Neural crest cell (in vitro differentiated cells): ENCODE measurements around the gene ADCK1. TPM values are rescaled to one million over a fixed set of nuclear protein-coding genes. Genes with fewer than 3 reads are reported as not detected.

Source experiments
- DNase-seq: peaks from one replicate; pipeline ENCODE4 v3.0.0; 2021; ENCODE audit warnings: low read depth, mixed read lengths, low spot score
- H3K27ac Mint-ChIP-seq: one replicate; pipeline ENCODE4 v1.8.0; 2021; ENCODE audit warnings: mild to moderate bottlenecking, mixed read lengths; ENCODE audit not compliant: unreplicated experiment
- H3K27me3 Mint-ChIP-seq: 2 replicates; pipeline ENCODE4 v1.8.0; 2021; ENCODE audit warnings: low read depth, mild to moderate bottlenecking, mixed read lengths
- H3K36me3 Mint-ChIP-seq: 2 replicates; pipeline ENCODE4 v1.8.0; 2021; ENCODE audit warnings: low read depth, mild to moderate bottlenecking, mixed read lengths
- H3K4me1 Mint-ChIP-seq: 2 replicates; pipeline ENCODE4 v1.8.0; 2021; ENCODE audit warnings: mixed read lengths
- H3K4me3 Mint-ChIP-seq: one replicate; pipeline ENCODE4 v1.8.0; 2021; ENCODE audit warnings: mild to moderate bottlenecking, mixed read lengths
- H3K9me3 Mint-ChIP-seq: 2 replicates; pipeline ENCODE4 v1.8.0; 2021; ENCODE audit warnings: mixed read lengths
- total RNA-seq: library from RNA; stranded (reverse); gene quantifications from 2 replicates; pipeline ENCODE4 v1.2.1, GENCODE V29; 2021
- TF ChIP-seq, protein P1 (sequence below): fragments of 200-600 bp; sonication (generic); conservative IDR thresholded peaks from 2 replicates; pipeline ENCODE4 v1.5.0; 2021; ENCODE audit warnings: antibody characterized with exemption, mild to moderate bottlenecking

ADCK1 gene
- total RNA-seq, 1 donor from 2014 or later, result 9.0 TPM

GRCh38 chr14:77903221-77903620, 103.3 kb downstream of the ADCK1 start:
- peaks cover 6% of the 10 kb centered on the region for H3K36me3 Mint-ChIP-seq
- TF ChIP-seq, protein P1, sequence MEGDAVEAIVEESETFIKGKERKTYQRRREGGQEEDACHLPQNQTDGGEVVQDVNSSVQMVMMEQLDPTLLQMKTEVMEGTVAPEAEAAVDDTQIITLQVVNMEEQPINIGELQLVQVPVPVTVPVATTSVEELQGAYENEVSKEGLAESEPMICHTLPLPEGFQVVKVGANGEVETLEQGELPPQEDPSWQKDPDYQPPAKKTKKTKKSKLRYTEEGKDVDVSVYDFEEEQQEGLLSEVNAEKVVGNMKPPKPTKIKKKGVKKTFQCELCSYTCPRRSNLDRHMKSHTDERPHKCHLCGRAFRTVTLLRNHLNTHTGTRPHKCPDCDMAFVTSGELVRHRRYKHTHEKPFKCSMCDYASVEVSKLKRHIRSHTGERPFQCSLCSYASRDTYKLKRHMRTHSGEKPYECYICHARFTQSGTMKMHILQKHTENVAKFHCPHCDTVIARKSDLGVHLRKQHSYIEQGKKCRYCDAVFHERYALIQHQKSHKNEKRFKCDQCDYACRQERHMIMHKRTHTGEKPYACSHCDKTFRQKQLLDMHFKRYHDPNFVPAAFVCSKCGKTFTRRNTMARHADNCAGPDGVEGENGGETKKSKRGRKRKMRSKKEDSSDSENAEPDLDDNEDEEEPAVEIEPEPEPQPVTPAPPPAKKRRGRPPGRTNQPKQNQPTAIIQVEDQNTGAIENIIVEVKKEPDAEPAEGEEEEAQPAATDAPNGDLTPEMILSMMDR, result no peak
- DNase-seq, result no peak
- no peak overlapping the region for H3K27ac Mint-ChIP-seq
- H3K4me3 Mint-ChIP-seq, result no peak overlapping the region
- no peaks in the 10 kb centered on the region for H3K9me3 Mint-ChIP-seq
- H3K27me3 Mint-ChIP-seq, result no peaks in the 10 kb centered on the region
- H3K4me1 Mint-ChIP-seq, result peaks cover 4% of the 10 kb centered on the region

GRCh38 chr14:77903937-77904617, 104.2 kb downstream of the ADCK1 start:
- Mint-ChIP-seq H3K4me3 (no peak overlapping the region), H3K4me1 (peaks cover 4% of the 10 kb centered on the region), H3K27me3 (no peaks in the 10 kb centered on the region), H3K27ac (no peak overlapping the region), H3K36me3 (peaks cover 2% of the 10 kb centered on the region), H3K9me3 (no peaks in the 10 kb centered on the region)
- TF ChIP-seq, protein P1, result no peak
- DNase-seq, result no peak

- Mint-ChIP-seq H3K27me3 (no peaks in the 10 kb centered on the region), H3K9me3 (no peaks in the 10 kb centered on the region), H3K27ac (no peak overlapping the region), H3K4me3 (no peak overlapping the region), H3K36me3 (no peaks in the 10 kb centered on the region), H3K4me1 (peaks cover 4% of the 10 kb centered on the region)
- TF ChIP-seq, protein P1, result no peak
- no peak for DNase-seq
These were observed 106.5 kb downstream of the ADCK1 start for GRCh38 chr14:77906446-77906845.

DNA sequence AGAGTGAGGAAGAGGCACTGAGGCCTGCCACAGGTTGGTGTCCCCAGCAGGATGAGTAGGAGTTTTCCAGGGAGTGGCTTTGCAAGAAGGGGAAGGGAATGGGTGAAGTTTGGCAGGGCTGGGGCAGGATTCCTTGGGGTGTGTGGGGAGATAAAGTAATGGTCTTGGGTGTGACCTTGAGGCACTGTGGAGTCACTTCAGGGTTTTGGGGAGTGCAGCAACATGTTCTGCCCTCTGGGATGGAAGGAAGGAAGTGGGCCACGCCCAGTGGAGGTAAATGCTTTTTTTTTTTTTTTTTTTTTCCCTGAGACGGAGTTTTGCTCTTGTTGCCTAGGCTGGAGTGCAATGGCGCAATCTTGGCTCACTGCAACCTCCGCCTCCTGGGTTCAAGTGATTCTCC, 108.9 kb downstream of the ADCK1 start:
- no peak overlapping the region for H3K27ac Mint-ChIP-seq
- TF ChIP-seq, protein P1, result no peak
- H3K9me3 Mint-ChIP-seq, result no peaks in the 10 kb centered on the region
- no peak overlapping the region for H3K4me3 Mint-ChIP-seq
- H3K27me3 Mint-ChIP-seq, result no peaks in the 10 kb centered on the region
- peaks cover 9% of the 10 kb centered on the region for H3K4me1 Mint-ChIP-seq
- H3K36me3 Mint-ChIP-seq, result no peaks in the 10 kb centered on the region
- DNase-seq, result no peak

DNA sequence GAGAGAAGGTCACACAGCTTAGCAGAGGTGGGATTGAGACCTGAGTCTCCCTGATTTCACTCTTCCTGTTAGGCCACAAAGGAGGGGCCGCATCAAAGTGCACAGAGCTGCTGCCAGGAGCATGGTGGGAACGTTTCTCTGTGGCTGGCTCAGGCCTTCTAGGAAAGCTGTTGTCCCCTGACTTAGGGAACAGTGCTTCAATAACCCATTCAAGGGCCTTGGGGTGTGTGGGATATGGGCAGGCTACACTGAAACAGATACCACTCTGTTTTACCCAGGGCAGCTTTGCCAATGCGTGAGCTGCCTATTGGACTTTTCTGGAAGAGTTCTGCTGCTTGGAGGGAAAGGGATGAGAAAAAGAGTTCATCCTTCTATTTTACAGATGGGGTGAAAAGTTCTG, 110.0 kb downstream of the ADCK1 start:
- peak overlapping the region; percentile 15 for H3K27ac Mint-ChIP-seq
- DNase-seq, result no peak
- H3K4me1 Mint-ChIP-seq, result peaks cover 9% of the 10 kb centered on the region
- no peak overlapping the region for H3K4me3 Mint-ChIP-seq
- H3K27me3 Mint-ChIP-seq, result no peaks in the 10 kb centered on the region
- no peaks in the 10 kb centered on the region for H3K36me3 Mint-ChIP-seq
- H3K9me3 Mint-ChIP-seq, result no peaks in the 10 kb centered on the region
- TF ChIP-seq, protein P1, result no peak
